ENCODE results near the gene SLC38A4.

GRCh38 chr12:46824709-46825108, 1.1 kb downstream of the SLC38A4 start:
- TF ChIP-seq CTCF (IDR thresholded peaks at IDR 0.05; ENCODE audit: poor library complexity) (no peak), EZH2 (IDR thresholded peaks at IDR 0.05; ENCODE audit: borderline replicate concordance) (no peak), EZH2phosphoT487 (IDR thresholded peaks at IDR 0.05; ENCODE audit: low read depth, severe bottlenecking, unreplicated experiment) (no peak)
